ENCODE measurements around the gene CDK14. TPM values are rescaled to one million over a fixed set of nuclear protein-coding genes. Genes with fewer than 3 reads are reported as not detected.
A peak's percentile ranks its signal among the peaks of the same experiment; 100 is the strongest.

CDK14 gene
- total and polyA plus RNA-seq, 2 donors (not counting 1 experiment from before 2014, with no cell fraction given) = 42.1 to 167 TPM

- Histone ChIP-seq H3K4me3 (ENCODE audit: control extremely low read depth in 1 of 5, extremely low read depth in 1 of 5, insufficient read depth in 1 of 5, low read depth in 2 of 5, low read length in 4 of 5) (no peak overlapping the region), H4K20me1 (ENCODE audit: control insufficient read depth, insufficient read depth, low read length, poor library complexity, severe bottlenecking) (no peaks in the 10 kb centered on the region), H2AFZ (ENCODE audit: insufficient read depth, low read depth, low read length, poor library complexity, severe bottlenecking) (no peak overlapping the region), H3K36me3 (replicated peaks in 1 of 2; ENCODE audit: control extremely low read depth in 1 of 2, control insufficient read depth in 1 of 2, extremely low read depth in 1 of 2, insufficient read depth in 2 of 2, low read length in 1 of 2) (peaks cover 2 to 3% of the 10 kb centered on the region in 2 experiments), H3K27me3 (replicated peaks in 1 of 4; ENCODE audit: control extremely low read depth in 1 of 4, control insufficient read depth in 3 of 4, insufficient read depth in 4 of 4, low read length in 3 of 4) (no peaks in the 10 kb centered on the region), H3K27ac (ENCODE audit: low read length in 2 of 2) (no peak overlapping the region), H3K79me2 (ENCODE audit: control insufficient read depth, insufficient read depth, low read length) (peaks cover 66% of the 10 kb centered on the region), H3K4me1 (ENCODE audit: control insufficient read depth in 2 of 2, insufficient read depth in 2 of 2, low read length in 2 of 2) (peaks cover 48 to 57% of the 10 kb centered on the region in 2 donors), H3K9me3 (ENCODE audit: control extremely low read depth in 1 of 3, control insufficient read depth in 2 of 3, insufficient read depth in 1 of 3, low read length in 2 of 3) (peaks cover 0 to 4% (median 2%) of the 10 kb centered on the region in 3 donors), H3K9ac (ENCODE audit: low read length) (no peak overlapping the region), H3K4me2 (replicated peaks; ENCODE audit: low read depth, low read length, poor library complexity, severe bottlenecking) (no peak overlapping the region)
- Mint-ChIP-seq H3K27me3 (no peaks in the 10 kb centered on the region), H3K4me3 (no peak overlapping the region), H3K4me1 (peaks cover 85% of the 10 kb centered on the region), H3K27ac (peak overlapping the region; percentile 62), H3K9me3 (ENCODE audit: insufficient read depth) (no peaks in the 10 kb centered on the region)
- POLR2A ChIA-PET = no interaction called here
- intact Hi-C loops (cut with micrococcal nuclease) = no loop called here
- DNase-seq (no peak), ATAC-seq (ENCODE audit: low read depth) (no peak)
- WGBS (ENCODE audit: insufficient coverage) = 50% methylated on average over 2 of the region's 3 CpGs
- CTCF ChIA-PET = interaction anchor here (0.6 to 1.5 kb wide), 8 partner anchors 8 to 54 kb away, joined by 3 to 8 read pairs (median 4); no protein-coding TSS in a partner anchor
- no peak for TF ChIP-seq EZH2 (IDR thresholded peaks at IDR 0.05; ENCODE audit: borderline replicate concordance, insufficient read depth, low read depth, low read length, poor library complexity, severe bottlenecking)
- TF ChIP-seq, protein P1, sequence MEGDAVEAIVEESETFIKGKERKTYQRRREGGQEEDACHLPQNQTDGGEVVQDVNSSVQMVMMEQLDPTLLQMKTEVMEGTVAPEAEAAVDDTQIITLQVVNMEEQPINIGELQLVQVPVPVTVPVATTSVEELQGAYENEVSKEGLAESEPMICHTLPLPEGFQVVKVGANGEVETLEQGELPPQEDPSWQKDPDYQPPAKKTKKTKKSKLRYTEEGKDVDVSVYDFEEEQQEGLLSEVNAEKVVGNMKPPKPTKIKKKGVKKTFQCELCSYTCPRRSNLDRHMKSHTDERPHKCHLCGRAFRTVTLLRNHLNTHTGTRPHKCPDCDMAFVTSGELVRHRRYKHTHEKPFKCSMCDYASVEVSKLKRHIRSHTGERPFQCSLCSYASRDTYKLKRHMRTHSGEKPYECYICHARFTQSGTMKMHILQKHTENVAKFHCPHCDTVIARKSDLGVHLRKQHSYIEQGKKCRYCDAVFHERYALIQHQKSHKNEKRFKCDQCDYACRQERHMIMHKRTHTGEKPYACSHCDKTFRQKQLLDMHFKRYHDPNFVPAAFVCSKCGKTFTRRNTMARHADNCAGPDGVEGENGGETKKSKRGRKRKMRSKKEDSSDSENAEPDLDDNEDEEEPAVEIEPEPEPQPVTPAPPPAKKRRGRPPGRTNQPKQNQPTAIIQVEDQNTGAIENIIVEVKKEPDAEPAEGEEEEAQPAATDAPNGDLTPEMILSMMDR (IDR thresholded peaks at IDR 0.05) = no peak
Measured at GRCh38 chr7:90760892-90761291, 164.8 kb downstream of the CDK14 start.

- H3K4me3 Mint-ChIP-seq = no peak overlapping the region
- DNase-seq (no peak), ATAC-seq (ENCODE audit: low read depth) (no peak)
- CTCF ChIA-PET = interaction anchor here (1.3 to 1.5 kb wide), 2 partner anchors 11 to 14 kb away, joined by 4 to 8 read pairs; no protein-coding TSS in a partner anchor
- Histone ChIP-seq H2AFZ (ENCODE audit: insufficient read depth, low read depth, low read length, poor library complexity, severe bottlenecking) (no peak overlapping the region), H3K36me3 (replicated peaks in 1 of 2; ENCODE audit: control extremely low read depth in 1 of 2, control insufficient read depth in 1 of 2, extremely low read depth in 1 of 2, insufficient read depth in 2 of 2, low read length in 1 of 2) (peaks cover 3 to 4% of the 10 kb centered on the region in 2 experiments), H3K9ac (ENCODE audit: low read length) (no peak overlapping the region), H3K27me3 (replicated peaks in 1 of 4; ENCODE audit: control extremely low read depth in 1 of 4, control insufficient read depth in 3 of 4, insufficient read depth in 4 of 4, low read length in 3 of 4) (no peaks in the 10 kb centered on the region), H3K79me2 (ENCODE audit: control insufficient read depth, insufficient read depth, low read length) (peaks cover 65% of the 10 kb centered on the region), H3K4me1 (ENCODE audit: control insufficient read depth in 2 of 2, insufficient read depth in 2 of 2, low read length in 2 of 2) (peaks cover 41 to 50% of the 10 kb centered on the region in 2 donors), H4K20me1 (ENCODE audit: control insufficient read depth, insufficient read depth, low read length, poor library complexity, severe bottlenecking) (no peaks in the 10 kb centered on the region), H3K27ac (ENCODE audit: low read length in 2 of 2) (no peak overlapping the region), H3K9me3 (ENCODE audit: control extremely low read depth in 1 of 3, control insufficient read depth in 2 of 3, insufficient read depth in 1 of 3, low read length in 2 of 3) (peaks cover 0 to 6% (median 2%) of the 10 kb centered on the region in 3 donors), H3K4me2 (replicated peaks; ENCODE audit: low read depth, low read length, poor library complexity, severe bottlenecking) (no peak overlapping the region), H3K4me3 (ENCODE audit: control extremely low read depth in 1 of 5, extremely low read depth in 1 of 5, insufficient read depth in 1 of 5, low read depth in 2 of 5, low read length in 4 of 5) (no peak overlapping the region)
- H3K4me1 Mint-ChIP-seq = peaks cover 84% of the 10 kb centered on the region
- no peak for TF ChIP-seq EZH2 (IDR thresholded peaks at IDR 0.05; ENCODE audit: borderline replicate concordance, insufficient read depth, low read depth, low read length, poor library complexity, severe bottlenecking)
- TF ChIP-seq, protein P1 (IDR thresholded peaks at IDR 0.05) = no peak
- POLR2A ChIA-PET = no interaction called here
- WGBS (ENCODE audit: insufficient coverage) = 100% methylated on average over 1 of the region's 1 CpG
- H3K9me3 Mint-ChIP-seq (ENCODE audit: insufficient read depth) = no peaks in the 10 kb centered on the region
- H3K27me3 Mint-ChIP-seq = no peaks in the 10 kb centered on the region
- H3K27ac Mint-ChIP-seq = peak overlapping the region; percentile 62
- intact Hi-C loops (cut with micrococcal nuclease) = no loop called here
Measured at GRCh38 chr7:90761584-90761983, 165.5 kb downstream of the CDK14 start.
